Measurements from ENCODE around the gene FHDC1.

Gene FHDC1

DNA sequence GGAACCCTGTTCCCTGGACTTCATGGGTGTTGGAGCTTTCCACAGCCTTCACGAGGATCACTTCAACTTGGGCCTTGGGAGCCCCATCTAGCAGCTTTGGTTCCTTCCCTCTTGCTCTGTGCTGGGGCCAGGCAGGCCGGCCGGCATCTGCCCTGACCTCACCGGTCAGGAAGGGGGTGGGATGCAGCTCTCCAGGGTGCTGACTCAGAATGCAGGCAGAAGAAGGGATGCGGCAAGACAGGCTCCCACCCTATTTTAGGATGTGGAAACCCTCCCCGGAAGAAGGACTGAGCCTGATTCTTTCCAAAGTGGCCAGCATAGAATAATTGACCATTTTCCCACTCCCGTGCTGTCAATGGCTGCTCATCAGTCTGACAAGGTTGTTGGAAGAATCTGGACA lies 47.1 kb downstream of the FHDC1 start:
- ChIA-PET POLR2A (no interaction called here), CTCF (interaction anchor here (0.7 to 2.2 kb wide), 4 partner anchors 10 to 24 kb away, joined by 3 to 7 read pairs (median 4); no protein-coding TSS in a partner anchor)
- TF ChIP-seq, protein P1, sequence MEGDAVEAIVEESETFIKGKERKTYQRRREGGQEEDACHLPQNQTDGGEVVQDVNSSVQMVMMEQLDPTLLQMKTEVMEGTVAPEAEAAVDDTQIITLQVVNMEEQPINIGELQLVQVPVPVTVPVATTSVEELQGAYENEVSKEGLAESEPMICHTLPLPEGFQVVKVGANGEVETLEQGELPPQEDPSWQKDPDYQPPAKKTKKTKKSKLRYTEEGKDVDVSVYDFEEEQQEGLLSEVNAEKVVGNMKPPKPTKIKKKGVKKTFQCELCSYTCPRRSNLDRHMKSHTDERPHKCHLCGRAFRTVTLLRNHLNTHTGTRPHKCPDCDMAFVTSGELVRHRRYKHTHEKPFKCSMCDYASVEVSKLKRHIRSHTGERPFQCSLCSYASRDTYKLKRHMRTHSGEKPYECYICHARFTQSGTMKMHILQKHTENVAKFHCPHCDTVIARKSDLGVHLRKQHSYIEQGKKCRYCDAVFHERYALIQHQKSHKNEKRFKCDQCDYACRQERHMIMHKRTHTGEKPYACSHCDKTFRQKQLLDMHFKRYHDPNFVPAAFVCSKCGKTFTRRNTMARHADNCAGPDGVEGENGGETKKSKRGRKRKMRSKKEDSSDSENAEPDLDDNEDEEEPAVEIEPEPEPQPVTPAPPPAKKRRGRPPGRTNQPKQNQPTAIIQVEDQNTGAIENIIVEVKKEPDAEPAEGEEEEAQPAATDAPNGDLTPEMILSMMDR (IDR thresholded peaks at IDR 0.05; ENCODE audit: control extremely low read depth, extremely low read depth, low read depth, missing control alignments), result no peak
- no peak for DNase-seq (ENCODE audit: extremely low spot score)

DNA sequence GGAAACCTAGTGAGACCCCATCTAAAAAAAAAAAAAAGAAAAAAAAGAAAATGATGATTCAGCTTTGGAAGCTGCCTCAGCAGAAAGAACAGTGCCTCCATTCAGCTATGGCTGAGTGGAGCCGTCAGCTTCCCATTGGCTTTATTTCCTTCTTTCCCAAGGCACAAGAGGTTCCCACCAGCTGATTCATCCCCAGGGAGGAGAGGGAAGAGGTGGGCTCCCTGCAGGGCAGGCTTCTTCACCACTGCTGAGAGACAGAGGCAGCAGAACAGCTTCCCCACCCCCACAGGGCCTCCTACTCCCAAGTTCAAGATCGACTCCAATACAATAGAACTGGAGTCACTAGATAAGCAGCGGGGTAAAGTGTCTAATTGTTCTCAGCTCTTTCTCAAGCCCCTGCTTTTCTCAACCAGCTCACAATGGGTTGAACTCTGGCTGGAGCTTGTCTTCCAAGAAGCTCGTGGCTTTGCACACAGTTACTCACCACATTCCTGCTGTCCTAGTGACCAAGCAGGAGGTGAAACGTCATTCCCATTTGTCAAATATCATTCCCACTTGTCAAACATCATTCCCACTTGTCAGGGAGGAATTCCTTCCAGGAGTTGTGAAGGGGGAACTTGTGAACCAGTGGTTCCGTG lies 47.8 kb downstream of the FHDC1 start:
- no peak for DNase-seq (ENCODE audit: extremely low spot score)
- ChIA-PET POLR2A (no interaction called here), CTCF (interaction anchor here (1.2 to 2.2 kb wide), 3 partner anchors 10 to 25 kb away, joined by 3 to 7 read pairs (median 5); no protein-coding TSS in a partner anchor)
- TF ChIP-seq, protein P1 (IDR thresholded peaks at IDR 0.05; ENCODE audit: control extremely low read depth, extremely low read depth, low read depth, missing control alignments), result no peak

DNA sequence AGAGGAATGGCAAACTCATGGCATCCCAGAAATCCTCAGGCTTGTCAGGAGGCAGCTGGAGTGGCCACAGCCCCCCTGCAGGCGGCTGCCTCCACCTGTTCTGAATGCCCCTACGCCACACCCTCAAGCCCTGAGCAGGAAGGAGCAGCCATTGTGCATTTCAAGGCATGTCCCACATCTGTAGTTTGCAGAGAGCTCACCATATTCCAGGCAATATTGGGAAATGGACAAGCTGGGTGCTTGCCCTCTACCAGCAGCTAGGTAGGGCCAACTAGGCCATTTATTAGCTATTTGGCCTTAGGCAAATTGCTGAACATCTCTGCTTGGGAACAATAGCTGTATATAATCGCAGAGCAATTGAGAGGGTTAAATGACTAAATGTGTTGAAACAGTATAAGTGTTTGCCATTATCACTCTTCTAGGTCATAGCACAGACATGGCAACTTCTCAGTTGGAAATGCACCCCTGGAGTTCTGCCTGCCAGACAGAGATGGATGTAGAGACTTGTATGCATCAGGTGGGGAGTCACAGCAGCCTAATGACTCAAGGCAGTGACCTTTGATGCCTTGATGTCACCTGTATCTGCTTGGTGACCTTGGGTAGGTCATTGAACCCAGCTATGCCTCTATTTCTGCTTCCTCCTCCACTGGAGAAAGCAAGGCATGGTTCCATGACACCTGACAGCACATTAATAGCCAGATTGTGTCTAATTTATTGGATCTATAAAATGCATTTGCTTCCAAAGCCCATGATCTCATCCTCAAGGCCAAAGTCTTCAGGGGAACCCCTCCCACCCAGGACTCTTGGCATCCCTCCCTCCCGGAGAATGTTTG lies 52.8 kb downstream of the FHDC1 start:
- DNase-seq (ENCODE audit: extremely low spot score), result no peak
- ChIA-PET POLR2A (no interaction called here), CTCF (interaction anchor here (1.1 kb wide), 1 partner anchor 14 kb away, joined by 3 read pairs; no protein-coding TSS in a partner anchor)
- TF ChIP-seq, protein P1 (IDR thresholded peaks at IDR 0.05; ENCODE audit: control extremely low read depth, extremely low read depth, low read depth, missing control alignments), result no peak

DNA sequence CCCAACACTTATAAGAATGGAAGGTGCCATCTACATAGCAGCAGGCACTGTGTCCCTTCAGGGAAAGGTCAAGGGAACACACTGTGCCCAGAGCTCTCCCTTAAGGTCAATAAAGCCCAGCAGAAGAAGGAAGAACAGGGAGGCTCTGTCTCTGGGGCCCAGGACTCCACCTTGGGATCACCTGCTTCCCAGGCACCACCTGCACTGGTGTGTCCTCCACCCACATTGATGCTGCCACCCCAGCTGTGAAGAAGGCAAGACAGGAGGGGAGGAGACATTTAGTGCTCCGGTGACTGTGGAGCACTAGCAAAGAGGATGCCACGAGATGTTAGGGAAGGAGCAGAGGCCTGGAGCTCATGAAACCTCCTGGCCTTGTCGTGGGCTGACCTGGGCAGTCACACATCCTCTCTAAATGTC lies 53.4 kb downstream of the FHDC1 start:
- CTCF ChIA-PET, result interaction anchor here (1.1 to 1.3 kb wide), 2 partner anchors 9 to 14 kb away, joined by 3 read pairs; no protein-coding TSS in a partner anchor

DNA sequence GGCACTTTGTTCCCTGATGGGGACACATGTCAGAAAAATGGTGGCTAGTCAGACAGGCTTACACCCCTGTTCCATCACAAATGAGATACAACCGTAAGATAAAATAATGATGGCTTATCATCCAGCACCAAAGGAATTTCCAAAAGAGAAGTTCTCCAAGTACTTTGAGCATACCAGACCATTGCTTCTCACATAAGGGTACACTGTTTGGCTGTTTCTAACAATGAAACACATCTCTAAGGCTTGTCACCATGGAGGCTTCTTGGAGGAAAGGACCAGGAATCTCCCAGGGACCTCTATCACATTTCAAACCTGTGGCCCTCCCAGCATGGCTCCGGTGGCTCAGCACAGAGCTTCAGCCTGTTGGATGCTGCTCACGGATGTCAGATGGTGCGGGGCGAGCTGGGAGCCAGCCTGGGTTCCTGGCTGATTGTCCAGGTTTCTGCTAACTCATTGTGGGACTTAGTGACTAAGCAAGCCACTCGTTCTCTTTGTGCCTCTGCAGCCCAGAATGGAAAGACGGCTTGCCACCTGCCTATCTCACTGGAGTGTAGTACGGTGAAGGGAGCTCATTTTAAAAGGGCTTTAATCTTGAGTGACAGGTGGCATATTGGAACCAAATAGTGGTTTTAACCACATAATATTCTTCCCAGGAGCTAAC lies 54.5 kb downstream of the FHDC1 start:
- POLR2A ChIA-PET, result no interaction called here
- DNase-seq (ENCODE audit: extremely low spot score), result no peak
- TF ChIP-seq, protein P1 (IDR thresholded peaks at IDR 0.05; ENCODE audit: control extremely low read depth, extremely low read depth, low read depth, missing control alignments), result no peak
- CTCF ChIA-PET, result interaction anchor here (1.2 to 1.3 kb wide), 2 partner anchors 10 to 23 kb away, joined by 3 to 4 read pairs; no protein-coding TSS in a partner anchor

More for the DNA sequence above, 53.4 kb downstream of the FHDC1 start:
- POLR2A ChIA-PET, result no interaction called here
- TF ChIP-seq, protein P1 (IDR thresholded peaks at IDR 0.05; ENCODE audit: control extremely low read depth, extremely low read depth, low read depth, missing control alignments), result no peak
- DNase-seq (ENCODE audit: extremely low spot score), result no peak

DNA sequence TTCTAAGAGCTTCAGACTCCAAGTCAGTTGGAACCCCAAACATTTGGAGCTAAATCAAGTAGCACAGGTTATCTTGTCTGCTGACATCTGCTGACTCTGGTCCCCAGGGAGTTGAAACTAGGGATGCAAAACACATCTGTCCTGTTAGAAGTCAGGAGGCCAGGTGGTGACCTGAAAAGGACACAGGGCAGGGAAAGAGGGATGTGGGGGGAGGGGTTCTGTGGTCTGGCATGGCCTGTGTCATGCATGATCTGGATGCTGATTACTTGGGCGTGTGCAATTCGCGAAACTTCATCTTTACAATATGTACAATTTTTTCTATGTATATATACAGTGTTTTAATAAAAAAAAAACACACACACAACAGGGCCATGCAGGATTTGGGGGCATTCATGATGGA lies 55.3 kb downstream of the FHDC1 start:
- TF ChIP-seq, protein P1 (IDR thresholded peaks at IDR 0.05; ENCODE audit: control extremely low read depth, extremely low read depth, low read depth, missing control alignments), result no peak
- ChIA-PET POLR2A (no interaction called here), CTCF (interaction anchor here (1.2 to 1.3 kb wide), 2 partner anchors 24 to 135 kb away, joined by 3 to 4 read pairs; no protein-coding TSS in a partner anchor)
- DNase-seq (ENCODE audit: extremely low spot score), result no peak

All from GM10248 (cell line).